Measurements from ENCODE around the gene RNASEH1.

Gene RNASEH1

GRCh38 chr2:3598197-3598910, 40.2 kb upstream of the RNASEH1 start:
- H3K4me3 ChIP-seq (replicated peaks; ENCODE audit: low read depth, low read length) = no peak overlapping the region
- no peak for DNase-seq (ENCODE audit: extremely low read depth, low read depth)
- TF ChIP-seq CTCF (IDR thresholded peaks at IDR 0.05; ENCODE audit: low read depth, low read length, missing control alignments) = no peak

- no peak for TF ChIP-seq CTCF (IDR thresholded peaks at IDR 0.05; ENCODE audit: low read depth, low read length, missing control alignments)
- H3K4me3 ChIP-seq (replicated peaks; ENCODE audit: low read depth, low read length) = no peak overlapping the region
- DNase-seq (ENCODE audit: extremely low read depth, low read depth) = no peak
Observed at GRCh38 chr2:3597567-3597966, 39.4 kb upstream of the RNASEH1 start.

GRCh38 chr2:3596901-3597417, 38.8 kb upstream of the RNASEH1 start:
- DNase-seq (ENCODE audit: extremely low read depth, low read depth) = no peak
- no peak for TF ChIP-seq CTCF (IDR thresholded peaks at IDR 0.05; ENCODE audit: low read depth, low read length, missing control alignments)

GRCh38 chr2:3595985-3596384, 37.9 kb upstream of the RNASEH1 start:
- DNase-seq (ENCODE audit: extremely low read depth, low read depth) = no peak
- no peak for TF ChIP-seq CTCF (IDR thresholded peaks at IDR 0.05; ENCODE audit: low read depth, low read length, missing control alignments)
- no peak overlapping the region for H3K4me3 ChIP-seq (replicated peaks; ENCODE audit: low read depth, low read length)

More at GRCh38 chr2:3596901-3597417, 38.8 kb upstream of the RNASEH1 start:
- H3K4me3 ChIP-seq (replicated peaks; ENCODE audit: low read depth, low read length) = no peak overlapping the region

- no peak for DNase-seq (ENCODE audit: extremely low read depth, low read depth)
- H3K4me3 ChIP-seq (replicated peaks; ENCODE audit: low read depth, low read length) = no peak overlapping the region
- no peak for TF ChIP-seq CTCF (IDR thresholded peaks at IDR 0.05; ENCODE audit: low read depth, low read length, missing control alignments)
Observed at GRCh38 chr2:3595404-3595803, 37.3 kb upstream of the RNASEH1 start.

- TF ChIP-seq CTCF (IDR thresholded peaks at IDR 0.05; ENCODE audit: low read depth, low read length, missing control alignments) = no peak
- no peak for DNase-seq (ENCODE audit: extremely low read depth, low read depth)
- H3K4me3 ChIP-seq (replicated peaks; ENCODE audit: low read depth, low read length) = no peak within 1 kb of the TSS
Observed at GRCh38 chr2:3594493-3595281, 36.6 kb upstream of the RNASEH1 start, which contains the start of gene COLEC11. Gene COLEC11, plus strand, starts transcription at chr2:3595112. Its CDS starts 9,229 bp downstream, at chr2:3604341.
